ENCODE measurements around the gene TCF20.

The TCF20 gene

GRCh38 chr22:42270510-42271190, at the start of gene TCF20:
Gene TCF20 (minus strand): TSS chr22:42270653. CDS start chr22:42215305, 55,348 bp downstream.
- DNase-seq (ENCODE audit: low read depth, low spot score), result no peak

DNA sequence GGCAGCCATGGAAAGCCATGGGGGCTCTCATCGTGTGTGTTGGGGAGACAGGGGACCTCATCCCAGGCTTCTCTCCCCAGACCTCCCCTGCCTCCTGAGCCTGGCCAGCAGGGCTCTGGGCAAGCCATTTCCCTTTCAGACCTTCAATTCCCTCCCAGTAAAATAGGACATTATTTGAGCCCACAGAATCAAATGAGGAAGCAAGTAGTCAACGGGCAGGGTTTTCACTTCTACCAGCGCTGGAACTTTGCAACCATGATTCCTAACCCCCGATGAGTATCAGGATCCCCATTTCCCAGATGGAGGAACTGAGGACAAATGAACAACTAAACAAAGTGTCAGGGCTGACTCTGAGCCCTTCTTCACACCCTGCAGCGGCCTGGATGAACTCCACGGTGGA, 48.9 kb upstream of the TCF20 start:
- DNase-seq (ENCODE audit: low read depth, low spot score), result no peak

DNA sequence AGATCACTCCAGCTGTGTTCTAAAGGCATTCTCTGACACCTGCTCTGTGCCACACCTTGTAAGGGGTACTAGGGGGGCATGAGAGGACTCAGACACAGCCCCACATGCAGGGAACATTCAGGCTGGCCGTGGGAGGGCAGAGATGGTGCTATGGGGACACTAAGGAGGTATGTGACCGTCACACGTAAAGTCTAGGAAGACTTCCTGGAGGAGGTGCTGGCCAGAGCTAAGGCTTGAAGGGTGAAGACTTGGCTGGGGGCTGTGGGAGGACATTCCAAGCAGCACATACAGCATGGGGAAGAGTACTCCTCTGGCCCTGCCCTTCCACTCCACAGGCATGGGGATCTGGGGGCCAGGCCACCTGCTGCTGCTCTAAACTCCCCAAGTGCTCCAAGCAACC, 48.5 kb upstream of the TCF20 start:
- no peak for DNase-seq (ENCODE audit: low read depth, low spot score)

DNA sequence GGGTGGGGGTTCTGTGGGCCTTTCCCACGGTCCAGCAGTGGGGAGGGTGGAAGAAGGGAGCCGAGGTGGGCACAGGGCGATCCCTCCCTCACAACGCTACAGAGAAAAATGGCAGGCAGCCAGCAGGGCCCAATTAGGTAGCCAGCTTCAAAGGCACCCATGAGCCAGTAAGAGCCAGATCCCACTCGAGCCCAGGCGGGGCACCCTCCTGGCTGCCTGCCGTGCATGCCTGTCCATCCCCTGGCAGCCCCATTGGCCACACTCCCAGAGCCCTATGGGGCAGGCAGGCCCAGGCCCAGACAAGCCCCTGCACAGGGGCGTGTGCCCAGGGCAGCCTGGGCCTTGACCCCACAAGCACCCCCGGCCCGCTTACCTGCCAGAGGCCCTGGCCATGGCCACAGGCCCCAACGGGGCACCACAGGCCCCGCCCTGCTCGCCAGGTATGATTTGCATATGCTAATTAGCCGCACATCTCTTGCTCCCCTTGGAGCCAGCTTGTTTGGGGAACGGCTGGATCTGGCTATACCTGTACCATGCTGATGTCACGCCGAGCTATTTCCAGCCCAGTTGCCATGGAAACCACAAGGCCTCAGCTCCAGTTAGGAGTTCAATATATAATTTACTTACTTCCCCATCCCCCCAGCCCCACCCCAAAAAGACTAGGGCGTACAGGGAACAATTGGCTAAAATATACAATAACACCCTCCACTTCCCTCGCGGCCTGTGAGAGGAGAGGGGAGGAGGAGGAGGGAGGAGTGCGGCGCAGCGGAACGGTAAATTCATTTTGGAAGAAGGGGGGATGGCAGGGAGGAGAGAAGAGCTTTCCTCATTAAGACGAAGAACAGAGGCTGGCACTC, 47.5 kb upstream of the TCF20 start:
- no peak for DNase-seq (ENCODE audit: low read depth, low spot score)

DNA sequence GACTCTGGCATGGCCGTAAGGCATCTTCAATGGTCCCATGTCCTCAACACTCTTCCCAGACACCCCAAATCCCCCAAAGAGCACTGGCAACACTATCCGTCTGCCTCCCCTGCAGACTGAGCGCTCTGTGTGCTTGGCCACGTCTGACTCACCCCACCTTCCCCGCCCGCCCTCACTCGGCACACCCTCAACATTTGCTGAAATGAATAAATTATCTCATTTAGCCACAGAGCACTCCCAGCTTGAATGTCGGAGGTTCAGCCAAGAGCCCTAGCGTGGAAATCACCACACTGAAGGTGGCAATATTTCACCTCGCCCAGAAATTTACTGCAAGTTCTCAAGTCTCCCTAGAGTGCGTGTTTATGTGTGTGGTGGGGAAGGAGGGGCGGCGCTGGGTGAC, 46.6 kb upstream of the TCF20 start:
- DNase-seq (ENCODE audit: low read depth, low spot score), result no peak

DNA sequence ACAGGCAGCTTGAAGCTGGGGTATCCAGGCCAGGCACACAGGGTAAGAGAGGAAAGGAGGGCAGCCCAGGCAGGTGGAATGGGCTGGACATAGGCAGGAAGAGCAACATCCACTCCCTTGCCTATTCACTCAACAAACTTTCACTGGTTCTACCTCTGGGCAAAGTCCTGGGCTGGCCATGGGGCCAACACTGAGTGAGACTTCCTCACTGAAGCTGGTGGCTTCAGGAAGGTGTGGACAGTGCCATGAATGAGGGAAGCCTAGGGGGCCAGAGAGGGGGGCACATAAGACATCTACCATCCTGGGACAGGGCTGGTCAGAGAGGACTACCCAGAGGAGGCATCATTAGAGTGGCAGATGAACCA, 44.9 kb upstream of the TCF20 start:
- no peak for DNase-seq (ENCODE audit: low read depth, low spot score)

GRCh38 chr22:42314709-42315391, 44.4 kb upstream of the TCF20 start:
- no peak for DNase-seq (ENCODE audit: low read depth, low spot score)

- DNase-seq (ENCODE audit: low read depth, low spot score), result no peak
These were observed 43.5 kb upstream of the TCF20 start for GRCh38 chr22:42313804-42314581.

DNA sequence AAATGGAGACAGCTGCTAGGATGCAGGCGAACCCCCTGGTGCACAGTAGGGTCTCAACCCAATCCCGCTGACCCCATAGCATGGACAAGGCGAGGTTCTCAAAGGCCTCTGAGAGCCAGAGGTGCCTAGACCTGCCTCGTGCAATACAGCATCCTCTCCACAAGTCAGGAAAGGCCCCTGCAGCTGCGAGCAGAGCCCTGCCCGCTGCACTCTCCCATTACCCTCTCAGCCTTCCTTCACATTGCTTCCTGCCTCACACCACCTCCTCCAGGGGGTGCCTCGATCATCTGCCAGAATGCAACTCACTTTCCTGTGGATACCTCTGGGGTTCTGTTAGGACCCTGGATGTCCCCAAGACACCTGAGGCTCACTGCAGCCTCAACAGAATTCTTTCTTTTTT, 42.8 kb upstream of the TCF20 start:
- no peak for DNase-seq (ENCODE audit: low read depth, low spot score)

DNA sequence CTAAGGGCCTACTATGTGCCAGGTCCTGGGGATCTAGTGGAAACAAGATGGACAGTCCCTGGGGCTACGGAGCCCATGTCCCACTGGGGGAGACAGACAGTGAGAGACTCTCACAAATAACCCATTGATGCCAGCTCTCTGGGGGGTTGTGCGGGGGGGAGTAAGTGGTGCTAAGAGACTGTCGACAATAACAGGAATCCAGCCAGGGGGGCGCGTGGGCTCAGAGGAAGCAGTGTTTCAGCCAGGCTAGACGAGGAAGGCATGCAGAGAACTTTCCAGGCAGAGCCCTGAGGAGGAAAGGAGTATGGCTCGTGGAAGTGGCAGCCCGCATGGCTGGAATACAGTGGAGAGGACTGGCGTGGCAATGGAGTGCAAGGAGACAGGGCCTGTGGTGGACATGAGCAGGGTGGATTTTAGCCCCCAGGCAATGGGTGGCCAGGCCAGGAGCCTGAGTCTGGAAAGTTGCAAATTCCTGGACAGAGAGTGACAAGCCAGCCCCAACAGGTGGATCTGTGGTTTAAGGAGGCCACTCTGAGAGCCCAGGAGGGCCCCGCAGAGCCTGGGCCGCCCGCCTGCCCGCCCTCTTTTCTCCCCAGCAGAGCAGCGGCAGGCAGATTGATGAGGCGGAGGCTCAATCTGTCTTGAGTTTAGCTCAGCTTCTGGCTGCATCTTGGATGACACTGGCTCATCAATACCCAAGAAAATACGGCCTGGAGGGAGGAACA, 40.0 kb upstream of the TCF20 start:
- no peak for DNase-seq (ENCODE audit: low read depth, low spot score)

- no peak for DNase-seq (ENCODE audit: low read depth, low spot score)
These were observed 39.4 kb upstream of the TCF20 start for GRCh38 chr22:42309865-42310264.

GRCh38 chr22:42308892-42309468, 38.5 kb upstream of the TCF20 start:
- DNase-seq (ENCODE audit: low read depth, low spot score), result no peak

DNA sequence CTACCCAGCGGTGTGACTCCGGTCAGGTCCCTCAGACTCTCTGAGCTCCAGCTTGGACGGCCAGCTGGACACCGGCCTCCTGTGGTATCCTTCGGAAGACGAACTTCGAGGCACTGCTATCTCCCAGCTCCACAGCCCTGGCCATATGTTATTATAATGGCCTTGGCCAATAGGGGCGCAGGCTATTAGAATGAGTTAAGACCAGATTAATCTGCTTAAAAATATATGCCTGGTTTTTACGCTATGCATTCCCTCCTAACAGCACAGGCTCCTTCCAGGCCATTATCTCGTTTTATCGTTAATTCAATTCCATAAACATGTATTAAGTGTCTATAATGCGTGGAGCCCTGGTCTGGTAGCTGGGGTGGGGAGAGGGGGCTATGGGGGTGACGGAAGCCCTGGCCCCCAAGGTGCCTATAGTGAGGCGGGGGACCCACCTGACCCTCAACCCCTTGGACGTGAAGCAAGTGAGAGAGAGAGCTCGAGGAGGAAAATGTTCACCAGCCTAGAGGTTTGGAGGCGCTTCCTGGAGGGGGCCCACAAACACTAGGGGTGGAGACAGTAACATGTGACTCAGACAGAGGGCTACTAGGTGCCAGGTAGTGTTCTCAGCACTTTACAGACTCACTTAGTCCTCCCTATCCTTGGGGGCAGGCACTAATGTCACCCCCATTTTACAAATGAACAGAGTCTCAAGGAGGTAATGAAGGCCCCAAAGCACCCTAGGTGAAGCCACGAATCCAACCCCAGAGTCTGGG, 37.5 kb upstream of the TCF20 start:
- no peak for DNase-seq (ENCODE audit: low read depth, low spot score)

DNA sequence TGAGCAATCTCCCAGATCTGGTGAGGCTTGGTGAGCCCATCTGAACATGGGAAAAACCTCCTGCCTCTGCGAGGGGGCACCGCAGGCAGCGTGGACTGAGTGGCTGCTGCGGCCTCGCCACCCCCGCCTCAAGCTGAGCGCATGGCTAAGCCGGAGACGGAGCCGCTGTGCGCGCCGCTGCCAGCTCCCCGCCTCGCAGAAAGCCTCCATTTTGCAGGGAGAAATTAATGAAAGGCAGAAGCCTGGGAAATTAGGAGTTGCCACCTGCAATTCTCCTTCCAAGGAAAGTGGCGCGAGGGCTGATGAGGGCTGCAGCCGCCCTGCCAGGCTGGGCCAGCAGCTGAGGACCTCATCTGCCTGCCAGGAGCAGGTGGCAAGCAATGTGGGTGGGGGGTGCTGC, 35.6 kb upstream of the TCF20 start:
- no peak for DNase-seq (ENCODE audit: low read depth, low spot score)

DNA sequence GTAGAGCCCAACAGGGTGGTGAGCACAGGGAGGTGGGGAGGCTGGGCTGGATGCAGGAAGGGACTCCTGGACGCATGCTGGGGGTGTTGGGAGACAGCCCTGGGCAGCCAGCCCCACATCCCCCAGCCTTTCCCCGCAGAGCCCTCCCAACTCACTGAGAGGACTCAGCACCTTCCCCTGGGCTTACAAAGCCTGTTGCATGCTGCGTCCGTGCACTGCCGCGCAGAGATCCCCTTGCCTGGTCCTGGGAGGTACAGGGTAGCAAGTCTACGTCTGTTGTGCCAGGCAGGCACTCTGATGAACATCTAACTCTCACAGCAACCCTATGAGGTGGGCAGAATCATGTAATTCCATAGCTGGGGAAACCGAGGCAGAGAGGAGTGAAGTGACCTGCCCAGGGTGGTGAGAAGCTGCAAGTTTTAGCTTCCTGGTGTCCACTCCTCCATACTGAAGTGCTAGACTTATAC, 33.9 kb upstream of the TCF20 start:
- DNase-seq (ENCODE audit: low read depth, low spot score), result no peak

DNA sequence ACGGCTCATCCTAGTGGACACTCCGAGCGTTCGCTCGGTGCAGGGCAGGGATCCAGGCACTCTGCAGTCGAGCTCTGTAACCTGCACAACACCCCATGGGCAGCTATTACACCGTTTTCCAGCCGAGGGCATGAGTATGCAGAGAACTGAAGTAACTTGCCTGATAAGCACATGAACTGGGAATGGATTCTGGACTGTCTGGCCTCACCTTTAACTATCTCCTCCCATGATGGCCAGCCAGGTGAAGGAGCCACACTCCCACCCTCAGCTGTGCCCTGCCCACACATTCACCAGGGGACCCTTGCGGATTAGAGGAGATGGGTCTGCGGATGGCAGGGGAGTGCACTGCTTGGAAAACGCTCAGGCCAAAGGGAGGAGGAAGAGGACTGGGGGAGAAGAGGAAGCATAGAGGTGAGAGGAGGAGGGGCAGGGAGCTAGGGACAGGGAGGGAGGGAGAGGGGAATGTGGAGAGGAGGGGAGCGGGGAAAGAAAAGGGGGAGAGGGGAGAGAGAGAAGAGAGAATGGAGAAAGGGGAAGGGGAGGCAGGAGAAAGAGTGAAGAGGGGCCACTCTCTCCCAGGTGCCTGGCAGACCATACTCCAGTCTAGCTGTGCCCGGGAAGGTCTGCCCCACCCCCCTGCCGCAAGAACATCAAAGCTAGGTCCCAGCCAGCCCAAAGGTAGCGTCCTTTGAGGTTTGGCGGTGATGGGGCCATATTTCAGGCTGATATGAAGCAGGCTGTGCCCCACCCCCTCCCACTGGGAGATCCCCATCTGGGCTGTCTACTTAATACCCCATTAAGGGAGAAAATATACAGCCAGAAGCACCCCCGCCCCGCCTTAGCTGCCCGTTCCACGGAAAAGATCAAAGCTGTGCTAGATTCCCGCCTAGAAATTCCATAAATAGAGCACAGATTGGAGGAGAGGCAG, 33.2 kb upstream of the TCF20 start:
- DNase-seq (ENCODE audit: low read depth, low spot score), result no peak

GRCh38 chr22:42301742-42302102, 31.3 kb upstream of the TCF20 start:
- DNase-seq (ENCODE audit: low read depth, low spot score), result no peak

DNA sequence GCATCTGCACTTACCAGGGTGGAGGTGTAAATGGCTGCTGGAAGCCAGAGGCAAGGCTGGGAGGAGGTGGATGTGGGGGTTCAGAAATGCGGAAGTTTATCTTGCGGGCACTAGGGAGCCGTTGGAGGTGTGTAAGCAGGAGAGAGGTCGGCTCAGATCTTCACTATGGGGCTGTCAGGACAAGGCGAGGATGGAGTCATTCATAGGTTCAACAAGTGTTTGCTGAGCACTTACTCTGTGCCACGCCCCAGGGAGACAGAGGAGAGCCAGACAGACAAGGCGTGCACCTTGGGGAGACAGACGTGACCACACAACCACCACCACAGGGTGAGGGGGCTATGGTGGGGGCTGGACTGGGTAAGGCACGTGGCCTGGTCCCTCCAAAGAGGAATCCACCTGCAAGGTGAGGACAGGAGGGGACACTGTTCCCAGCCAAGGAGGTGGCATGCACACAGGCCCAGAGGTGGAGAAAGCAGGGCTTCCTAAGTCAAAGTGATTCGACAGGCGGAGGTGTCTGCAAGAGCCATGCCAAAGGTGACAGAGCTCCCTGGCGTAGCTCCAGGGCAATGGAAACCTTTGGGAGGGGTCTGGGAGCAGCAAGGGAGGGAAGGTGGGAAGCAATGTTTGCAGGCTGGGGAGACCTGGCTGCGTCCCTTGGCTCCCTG, 30.8 kb upstream of the TCF20 start:
- DNase-seq (ENCODE audit: low read depth, low spot score), result no peak

Data from brain pericyte (primary cell).